OCI-LY7 (cell line): ENCODE measurements around the gene KRTAP4-3.

Source experiments
- EZH2phosphoT487 ChIP-seq: fragments of 200-600 bp; sonication (generic); IDR thresholded peaks from 2 replicates; pipeline ENCODE4 v1.6.1; 2018; ENCODE audit warnings: low read depth, borderline replicate concordance, mild to moderate bottlenecking, mixed run types, antibody characterized with exemption, low read length, moderate library complexity, mixed read lengths
- TF ChIP-seq, protein P1 (sequence below): fragments of 200-600 bp; sonication (generic); conservative IDR thresholded peaks from 2 replicates; pipeline ENCODE4 v1.5.1; 2014; ENCODE audit warnings: mild to moderate bottlenecking, antibody characterized with exemption, low read length, moderate library complexity, mixed read lengths

DNA sequence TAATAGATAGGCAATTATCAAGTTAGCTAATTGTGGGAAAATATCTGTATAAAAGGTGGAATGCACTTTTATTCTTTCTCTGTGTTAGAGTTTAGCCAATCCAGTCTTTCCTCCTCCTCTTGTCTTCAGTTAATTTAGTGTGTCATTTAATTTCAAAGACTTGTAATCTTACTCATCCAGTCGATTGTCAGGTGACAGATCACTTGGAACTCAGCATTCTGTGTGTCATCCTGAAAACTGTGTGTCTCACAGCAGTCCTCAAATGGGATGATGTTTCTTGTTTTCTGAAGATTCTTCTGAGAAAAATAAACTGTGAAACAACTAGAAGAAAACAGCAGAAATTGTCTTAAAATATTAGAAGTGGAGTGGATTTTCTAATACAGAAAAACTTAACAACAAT is 17.0 kb upstream of the KRTAP4-3 start:
- TF ChIP-seq, protein P1, sequence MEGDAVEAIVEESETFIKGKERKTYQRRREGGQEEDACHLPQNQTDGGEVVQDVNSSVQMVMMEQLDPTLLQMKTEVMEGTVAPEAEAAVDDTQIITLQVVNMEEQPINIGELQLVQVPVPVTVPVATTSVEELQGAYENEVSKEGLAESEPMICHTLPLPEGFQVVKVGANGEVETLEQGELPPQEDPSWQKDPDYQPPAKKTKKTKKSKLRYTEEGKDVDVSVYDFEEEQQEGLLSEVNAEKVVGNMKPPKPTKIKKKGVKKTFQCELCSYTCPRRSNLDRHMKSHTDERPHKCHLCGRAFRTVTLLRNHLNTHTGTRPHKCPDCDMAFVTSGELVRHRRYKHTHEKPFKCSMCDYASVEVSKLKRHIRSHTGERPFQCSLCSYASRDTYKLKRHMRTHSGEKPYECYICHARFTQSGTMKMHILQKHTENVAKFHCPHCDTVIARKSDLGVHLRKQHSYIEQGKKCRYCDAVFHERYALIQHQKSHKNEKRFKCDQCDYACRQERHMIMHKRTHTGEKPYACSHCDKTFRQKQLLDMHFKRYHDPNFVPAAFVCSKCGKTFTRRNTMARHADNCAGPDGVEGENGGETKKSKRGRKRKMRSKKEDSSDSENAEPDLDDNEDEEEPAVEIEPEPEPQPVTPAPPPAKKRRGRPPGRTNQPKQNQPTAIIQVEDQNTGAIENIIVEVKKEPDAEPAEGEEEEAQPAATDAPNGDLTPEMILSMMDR, result no peak
- TF ChIP-seq EZH2phosphoT487, result no peak
